Thymus (tissue), 11 donors: ENCODE results near the gene TNRC6B. TPM values are rescaled to one million over a fixed set of nuclear protein-coding genes. Genes with fewer than 3 reads are reported as not detected.

Experiments
- DNase-seq, 9 donors: peaks; one replicate each; pipeline ENCODE4 v3.0.0-alpha.2; 2013; ENCODE audit warnings: low spot score in 9 of 9, low read depth in 6 of 9, missing footprints in 1 of 9
- H3K27ac ChIP-seq, 2 donors: one replicate each; pipeline ENCODE4 v1.5.1; 2013; ENCODE audit warnings: control low read depth in 1 of 2, low read depth in 1 of 2, low read length in 1 of 2, mild to moderate bottlenecking in 1 of 2, moderate library complexity in 1 of 2
- H3K27me3 ChIP-seq, 2 donors: one replicate each; pipeline ENCODE4 v1.5.1; 2013; ENCODE audit warnings: low read length in 1 of 2; ENCODE audit not compliant: control insufficient read depth in 2 of 2, insufficient read depth in 1 of 2
- H3K36me3 ChIP-seq, 2 donors: one replicate each; pipeline ENCODE4 v1.5.1; 2013; ENCODE audit warnings: low read length in 1 of 2, mild to moderate bottlenecking in 1 of 2, moderate library complexity in 1 of 2; ENCODE audit not compliant: control insufficient read depth in 2 of 2, insufficient read depth in 2 of 2
- H3K4me1 ChIP-seq, 2 donors: one replicate each; pipeline ENCODE4 v1.5.1; 2013; ENCODE audit warnings: low read length in 2 of 2; ENCODE audit not compliant: control insufficient read depth in 2 of 2, insufficient read depth in 2 of 2
- H3K4me3 ChIP-seq, 2 donors: one replicate each; pipeline ENCODE4 v1.5.1; 2013; ENCODE audit warnings: low read length in 2 of 2, control low read depth in 1 of 2, mild to moderate bottlenecking in 1 of 2
- H3K9me3 ChIP-seq, 2 donors: one replicate each; pipeline ENCODE4 v1.5.1; 2013; ENCODE audit warnings: low read length in 1 of 2, mild to moderate bottlenecking in 1 of 2; ENCODE audit not compliant: control insufficient read depth in 2 of 2, insufficient read depth in 1 of 2
- WGBS: extraction: QIAGEN DNeasy Blood & Tissue Kit; methylation state at CpG from one replicate; pipeline ENCODE4 v1.1.7; 2013; 5-methylcytosine and 5-hydroxymethylcytosine counted together
- polyA plus RNA-seq: library from polyadenylated mRNA; stranded (reverse); fragments of 200-250 nt; gene quantifications from one replicate; pipeline ENCODE4 v1.2.3, GENCODE V29; 2013
- total RNA-seq: library from RNA; stranded (reverse); fragments of 120-200 nt; gene quantifications from one replicate; pipeline ENCODE4 v1.2.4, GENCODE V29; 2013
- donor health status: healthy.

The TNRC6B gene
- total and polyA plus RNA-seq, 2 donors, result 13.3 to 20.4 TPM

DNA sequence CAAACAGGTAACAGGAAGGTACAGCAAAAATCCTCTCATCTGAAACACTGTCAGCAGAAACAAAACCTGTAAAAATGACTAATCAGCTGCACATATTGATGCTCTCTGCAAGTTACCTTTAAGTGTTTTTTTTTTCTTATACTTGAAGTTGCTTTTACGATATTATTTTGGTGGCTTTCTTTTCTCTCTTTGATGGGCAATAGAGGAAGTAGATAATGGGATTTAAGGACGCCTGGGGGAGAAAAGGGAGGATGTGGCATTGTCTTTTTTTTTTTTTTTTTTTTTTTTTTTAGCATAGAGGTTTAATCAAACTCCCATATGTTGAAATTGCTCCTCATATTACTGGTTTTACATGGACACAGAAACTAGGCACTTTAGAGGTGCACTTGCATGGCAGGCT, 157.2 kb downstream of the TNRC6B start:
- DNase-seq, result peak in 1 of 9 donors; percentile 52
- Histone ChIP-seq H3K4me1 (peaks cover 18 to 54% of the 10 kb centered on the region in 2 donors), H3K27me3 (no peaks in the 10 kb centered on the region), H3K36me3 (peaks cover 19 to 22% of the 10 kb centered on the region in 2 donors), H3K27ac (peak overlapping the region; percentile 40 to 82), H3K4me3 (no peak overlapping the region), H3K9me3 (no peaks in the 10 kb centered on the region)
- 2% methylated on average over 2 of the region's 2 CpGs for WGBS

DNA sequence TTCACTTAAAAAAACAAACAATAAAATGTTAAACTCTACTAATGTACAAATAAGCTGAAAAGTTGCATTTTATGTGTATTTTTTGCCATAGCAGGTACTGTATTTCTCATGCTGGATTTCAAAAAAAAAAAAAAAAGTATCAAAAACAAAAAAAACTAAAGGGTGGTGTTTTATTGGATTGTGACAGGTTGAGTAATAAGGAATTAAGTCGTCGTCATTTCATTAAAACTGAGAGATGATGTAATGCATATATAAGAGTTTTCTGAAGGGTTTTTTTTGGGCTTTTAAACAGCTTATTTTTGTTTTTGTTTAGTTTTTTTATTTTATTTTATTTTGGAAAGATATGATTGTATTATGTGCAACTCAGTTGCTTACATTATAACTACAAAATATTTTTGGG, 157.6 kb downstream of the TNRC6B start:
- no peaks in the 10 kb centered on the region for H3K27me3 ChIP-seq
- H3K36me3 ChIP-seq, result peaks cover 19% of the 10 kb centered on the region in 2 donors
- DNase-seq, result no peak
- H3K4me1 ChIP-seq, result peaks cover 18 to 52% of the 10 kb centered on the region in 2 donors
- H3K4me3 ChIP-seq, result no peak overlapping the region
- no peaks in the 10 kb centered on the region for H3K9me3 ChIP-seq
- H3K27ac ChIP-seq, result no peak overlapping the region
- 74% methylated on average over 2 of the region's 2 CpGs for WGBS

DNA sequence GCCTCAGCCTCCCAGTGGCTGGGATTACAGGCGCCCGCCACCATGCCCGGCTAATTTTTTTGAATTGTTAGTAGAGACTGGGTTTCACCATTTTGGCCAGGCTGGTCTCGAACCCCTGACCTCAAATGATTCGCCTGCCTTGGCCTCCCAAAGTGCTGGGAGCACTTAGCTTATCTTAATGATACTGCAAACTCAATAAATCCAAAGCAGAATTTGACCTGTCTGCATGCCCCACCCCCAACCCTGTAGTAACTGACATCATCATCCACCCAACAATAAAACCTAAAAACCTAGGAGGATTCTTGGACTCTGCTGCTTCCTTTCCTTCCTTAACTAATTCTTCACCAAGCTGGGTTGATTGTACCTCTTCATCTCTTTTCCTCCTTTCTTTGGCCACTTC, 162.3 kb downstream of the TNRC6B start:
- Histone ChIP-seq H3K27ac (no peak overlapping the region), H3K4me1 (peaks cover 3 to 21% of the 10 kb centered on the region in 2 donors), H3K4me3 (no peak overlapping the region), H3K27me3 (no peaks in the 10 kb centered on the region), H3K36me3 (peaks cover 8% of the 10 kb centered on the region in 2 donors), H3K9me3 (peaks cover 0 to 2% of the 10 kb centered on the region in 2 donors)
- over 99% methylated on average over 5 of the region's 5 CpGs for WGBS
- no peak for DNase-seq

DNA sequence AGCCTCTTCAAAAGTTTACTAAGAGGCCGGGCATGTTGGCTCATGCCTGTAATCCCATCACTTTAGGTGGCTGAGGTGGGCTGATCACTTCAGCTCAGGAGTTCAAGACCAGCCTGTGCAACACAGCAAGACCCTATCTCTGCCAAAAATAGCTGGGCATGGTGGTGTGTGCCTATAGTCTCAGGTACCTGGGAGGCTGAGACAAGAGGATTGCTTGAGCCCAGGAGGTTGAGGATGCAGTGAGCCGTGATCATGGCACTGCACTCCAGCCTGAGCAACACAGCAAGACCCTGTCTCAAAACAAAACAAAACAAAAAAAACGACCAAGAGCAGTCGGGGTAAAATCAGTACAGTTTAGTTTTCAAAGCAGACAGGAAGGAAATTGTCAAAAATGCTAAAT, 163.9 kb downstream of the TNRC6B start:
- Histone ChIP-seq H3K27me3 (no peaks in the 10 kb centered on the region), H3K4me1 (peaks cover 10 to 21% of the 10 kb centered on the region in 2 donors), H3K4me3 (no peak overlapping the region), H3K27ac (peak overlapping the region in 1 of 2 donors; percentile 46), H3K9me3 (peaks cover 0 to 4% of the 10 kb centered on the region in 2 donors), H3K36me3 (peaks cover 5% of the 10 kb centered on the region in 2 donors)
- no peak for DNase-seq
- WGBS, result 48% methylated on average over 4 of the region's 4 CpGs

DNA sequence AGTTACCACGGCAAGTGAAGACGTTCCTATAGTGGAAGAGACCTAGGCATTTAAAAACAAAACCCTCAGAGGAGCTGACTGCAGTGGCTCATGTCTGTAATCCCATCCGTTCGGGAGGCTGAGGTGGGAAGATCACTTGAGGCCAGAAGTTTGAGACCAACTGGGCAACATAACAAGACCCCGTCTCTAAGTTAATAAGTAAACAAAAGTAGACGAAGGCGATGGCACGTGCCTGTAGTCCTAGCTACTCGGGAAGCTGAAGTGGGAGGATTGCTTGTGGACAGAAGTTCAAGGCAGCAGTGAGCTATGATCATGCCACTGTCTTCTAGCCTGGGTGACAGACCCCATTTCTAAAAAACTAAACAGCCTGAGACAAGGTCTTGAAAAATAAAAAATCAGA, 164.8 kb downstream of the TNRC6B start:
- H3K36me3 ChIP-seq, result peaks cover 4 to 5% of the 10 kb centered on the region in 2 donors
- no peaks in the 10 kb centered on the region for H3K27me3 ChIP-seq
- 89% methylated on average over 9 of the region's 9 CpGs for WGBS
- no peak overlapping the region for H3K4me3 ChIP-seq
- peaks cover 16 to 30% of the 10 kb centered on the region in 2 donors for H3K4me1 ChIP-seq
- H3K27ac ChIP-seq, result no peak overlapping the region
- DNase-seq, result no peak
- peaks cover 0 to 4% of the 10 kb centered on the region in 2 donors for H3K9me3 ChIP-seq

DNA sequence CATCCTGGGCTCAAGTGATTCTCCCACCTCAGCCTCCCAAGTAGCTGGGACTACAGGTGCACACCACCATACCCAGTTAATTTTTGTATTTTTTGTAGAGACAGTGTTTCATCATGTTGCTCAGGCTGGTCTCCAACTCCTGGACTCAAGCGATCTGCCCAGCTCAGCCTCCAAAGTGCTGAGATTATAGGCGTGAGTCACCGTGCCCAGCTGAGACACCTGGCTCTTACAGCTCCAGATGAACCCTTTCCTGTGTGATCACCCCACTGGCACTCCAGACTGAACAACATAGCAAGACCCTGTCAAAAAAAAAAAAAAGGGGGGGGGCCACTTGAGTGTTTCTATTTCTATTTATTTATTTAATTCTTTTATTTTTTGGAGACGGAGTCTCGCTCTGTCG, 167.5 kb downstream of the TNRC6B start:
- H3K4me1 ChIP-seq, result peaks cover 19 to 37% of the 10 kb centered on the region in 2 donors
- peak overlapping the region; percentile 25 to 95 for H3K27ac ChIP-seq
- H3K9me3 ChIP-seq, result peaks cover 0 to 4% of the 10 kb centered on the region in 2 donors
- no peaks in the 10 kb centered on the region for H3K27me3 ChIP-seq
- peak overlapping the region in 1 of 2 donors; percentile 86 for H3K4me3 ChIP-seq
- WGBS, result 90% methylated on average over 6 of the region's 6 CpGs
- no peak for DNase-seq
- H3K36me3 ChIP-seq, result peaks cover 8 to 16% of the 10 kb centered on the region in 2 donors

DNA sequence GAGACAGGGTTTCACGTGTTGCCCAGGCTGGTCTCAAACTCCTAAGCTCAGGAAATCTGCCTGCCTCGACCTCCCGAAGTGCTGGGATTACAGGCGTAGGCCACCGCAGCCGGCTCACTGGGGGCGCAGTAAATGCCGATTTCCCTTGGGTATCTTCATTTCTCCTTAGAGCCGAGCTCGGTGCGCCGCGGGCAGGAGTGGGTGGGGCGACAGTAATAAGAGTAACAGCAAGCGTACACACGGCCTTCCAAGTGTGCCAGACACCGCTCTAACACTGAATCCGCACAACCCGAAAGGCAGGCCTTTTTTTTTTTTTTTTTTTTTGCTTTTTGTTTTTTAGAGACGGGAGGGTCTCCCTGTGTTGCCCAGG, 168.1 kb downstream of the TNRC6B start:
- WGBS, result 1% methylated on average over 20 of the region's 20 CpGs
- Histone ChIP-seq H3K27me3 (no peaks in the 10 kb centered on the region), H3K4me1 (peaks cover 19 to 37% of the 10 kb centered on the region in 2 donors), H3K4me3 (peak overlapping the region; percentile 65 to 86), H3K36me3 (peaks cover 13 to 22% of the 10 kb centered on the region in 2 donors), H3K9me3 (peaks cover 0 to 4% of the 10 kb centered on the region in 2 donors), H3K27ac (peak overlapping the region; percentile 95)
- DNase-seq, result peak in 2 of 9 donors; percentile 40 to 70

DNA sequence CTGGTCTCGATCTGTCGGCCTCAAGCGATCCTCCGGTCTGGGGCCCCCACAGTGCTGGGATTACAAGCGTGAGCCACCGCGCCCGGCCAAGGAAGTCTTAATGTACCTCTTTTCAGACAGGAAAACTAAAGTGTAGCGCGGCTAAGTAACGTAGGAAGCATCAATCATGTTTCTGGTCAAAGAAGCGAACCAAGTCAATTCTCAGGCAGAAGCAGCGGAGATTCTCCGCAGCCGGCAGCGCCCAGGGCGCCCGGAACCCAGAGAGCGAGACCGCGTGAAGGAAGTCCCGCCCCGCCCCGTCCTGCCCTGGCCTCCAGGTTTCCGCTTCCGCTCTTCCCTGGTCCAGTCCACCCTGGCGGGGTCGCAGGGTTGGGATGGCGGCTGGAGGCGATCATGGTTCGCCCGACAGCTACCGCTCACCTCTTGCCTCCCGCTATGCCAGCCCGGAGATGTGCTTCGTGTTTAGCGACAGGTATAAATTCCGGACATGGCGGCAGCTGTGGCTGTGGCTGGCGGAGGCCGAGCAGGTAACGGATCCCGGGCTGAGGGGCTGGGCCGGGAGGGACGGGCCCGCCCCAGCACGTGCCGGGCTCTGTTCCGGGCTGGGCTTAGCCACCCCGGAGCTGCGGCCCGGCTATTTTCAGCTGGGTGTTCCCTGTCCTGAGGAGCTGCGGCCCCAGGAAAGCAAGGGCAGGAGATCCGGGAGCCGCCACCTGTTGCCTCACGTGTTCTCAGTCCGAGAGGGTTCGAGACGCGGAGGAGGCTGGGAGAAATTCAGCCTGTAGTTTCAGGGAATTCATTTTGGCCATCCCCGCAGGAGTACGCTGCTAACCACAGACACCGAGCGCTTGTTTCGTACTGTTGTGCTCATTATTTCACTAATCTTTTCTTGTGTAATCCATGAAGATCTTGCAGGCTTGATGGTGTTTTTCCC, 168.7 kb downstream of the TNRC6B start, which contains the start of gene ADSL:
ADSL (plus strand) TSS at position 316 of the 934 bp plus-strand sequence; CDS start at position 375, 59 bp downstream.
- peaks cover 19 to 26% of the 10 kb centered on the region in 2 donors for H3K36me3 ChIP-seq
- peak within 1 kb of the TSS; percentile 95 for H3K27ac ChIP-seq
- H3K27me3 ChIP-seq, result no peaks in the 10 kb centered on the region
- peak within 1 kb of the TSS; percentile 65 to 86 for H3K4me3 ChIP-seq
- WGBS, result under 1% methylated on average over 65 of the region's 65 CpGs
- peaks cover 18 to 37% of the 10 kb centered on the region in 2 donors for H3K4me1 ChIP-seq
- peak in 8 of 9 donors; percentile 67 to 91 (median 79) for DNase-seq
- H3K9me3 ChIP-seq, result peaks cover 0 to 4% of the 10 kb centered on the region in 2 donors

DNA sequence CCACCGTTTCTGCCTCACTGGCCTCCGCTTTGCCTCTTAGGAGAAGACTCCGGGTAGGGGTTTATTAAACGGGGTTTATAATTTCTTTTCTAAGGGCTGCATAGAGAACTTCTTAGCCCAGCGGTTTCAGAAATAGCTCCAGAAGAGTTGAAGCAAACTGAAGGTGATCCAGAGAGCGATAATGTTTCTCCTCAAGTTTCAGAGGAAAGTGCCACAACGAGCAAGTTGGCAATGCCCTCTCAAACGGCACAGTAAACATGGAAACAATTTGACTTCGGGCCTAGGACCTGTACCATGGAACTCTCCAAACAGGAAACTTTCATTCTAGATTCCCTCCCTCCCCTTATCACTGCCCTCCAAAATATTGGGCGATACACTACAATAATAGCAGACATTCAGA, 169.6 kb downstream of the TNRC6B start:
- Histone ChIP-seq H3K4me3 (peak overlapping the region; percentile 65 to 86), H3K36me3 (peaks cover 22 to 33% of the 10 kb centered on the region in 2 donors), H3K9me3 (peaks cover 0 to 4% of the 10 kb centered on the region in 2 donors), H3K27me3 (no peaks in the 10 kb centered on the region), H3K4me1 (peaks cover 17 to 31% of the 10 kb centered on the region in 2 donors), H3K27ac (peak overlapping the region; percentile 95)
- no peak for DNase-seq
- WGBS, result 38% methylated on average over 10 of the region's 10 CpGs
